Fibroblast of skin of abdomen (primary cell): ENCODE results near the gene ANKRD13A.
"Not testable (repeated sequence)": the region's sequence is repeated elsewhere in the genome, so short reads cannot be mapped to it uniquely, and the experiment has no call there.

Experiments used
- DNase-seq: peaks from one replicate; pipeline ENCODE4 v3.0.0-alpha.2; 2013

The ANKRD13A gene

DNA sequence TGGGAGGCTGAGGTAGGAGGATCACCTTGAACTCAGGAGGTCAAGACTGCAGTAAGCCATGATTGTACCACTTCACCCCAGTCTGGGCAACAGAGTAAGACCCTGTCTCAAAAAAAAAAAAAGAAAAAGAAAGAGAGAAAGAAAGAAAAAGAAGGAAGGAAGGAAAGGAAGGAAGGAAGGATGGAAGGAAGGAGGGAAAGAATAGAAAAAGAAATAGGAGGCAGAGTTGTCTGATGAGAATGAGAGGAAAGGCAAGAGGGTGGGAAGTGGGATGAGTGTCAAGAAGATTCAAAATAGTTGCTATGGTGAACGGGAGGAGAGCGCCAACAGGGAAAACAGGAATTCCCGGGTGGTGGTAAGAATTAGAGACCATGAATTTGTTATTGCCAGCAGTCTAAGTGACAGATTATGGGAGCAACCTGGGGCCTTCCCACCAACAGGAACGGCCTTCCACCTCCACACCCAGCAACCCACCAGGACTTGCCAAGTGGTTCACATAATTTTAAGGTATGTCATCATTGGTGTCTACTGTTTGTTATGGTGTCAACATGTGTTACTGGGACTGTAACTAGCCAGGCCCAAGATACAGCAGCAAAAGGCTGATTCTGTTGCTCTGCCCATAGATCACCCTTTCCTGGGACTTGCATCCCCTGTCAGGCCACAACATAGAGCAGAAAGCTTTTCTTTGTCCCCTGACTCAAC is 85.2 kb downstream of the ANKRD13A start:
- no peak for DNase-seq

DNA sequence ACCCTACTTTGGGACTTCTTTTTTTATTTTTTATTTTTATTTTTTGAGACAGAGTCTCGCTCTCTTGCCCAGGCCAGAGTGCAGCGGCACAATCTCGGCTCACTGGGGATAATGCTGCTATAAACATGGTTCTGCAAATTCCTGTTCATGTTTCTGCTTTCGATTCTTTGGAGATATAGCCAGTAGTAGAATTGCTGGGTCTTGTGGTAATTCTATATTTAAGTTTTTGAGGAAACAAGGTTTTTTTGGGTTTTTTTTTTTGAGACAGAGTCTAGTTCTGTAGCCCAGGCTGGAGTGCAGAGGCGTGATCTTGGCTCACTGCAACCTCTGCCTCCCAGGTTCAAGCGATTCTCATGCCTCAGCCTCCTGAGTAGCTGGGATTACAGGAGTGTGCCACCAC is 89.0 kb downstream of the ANKRD13A start:
- not testable (repeated sequence) for DNase-seq

DNA sequence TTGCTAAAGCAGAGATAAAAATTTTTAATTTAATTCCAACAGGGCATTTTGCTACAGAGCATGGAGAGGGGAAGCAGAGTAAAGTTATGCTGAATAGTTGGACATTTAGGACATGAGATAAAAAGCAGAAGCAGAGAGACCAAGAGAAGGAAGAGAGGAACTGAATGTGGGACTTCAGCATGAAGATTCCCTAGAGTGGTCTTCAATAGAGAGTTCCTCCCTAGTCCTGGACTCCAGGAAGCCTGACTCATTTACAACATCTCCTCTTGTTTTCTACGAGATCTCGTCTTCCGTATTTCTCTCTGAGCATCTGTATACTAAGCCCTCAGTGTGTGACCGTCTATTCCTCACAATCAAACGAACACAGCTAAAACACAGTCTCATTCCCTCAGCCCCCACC is 89.7 kb downstream of the ANKRD13A start:
- no peak for DNase-seq
